Bronchial epithelial cell (primary cell): Measurements from ENCODE around the gene GGT7. TPM values are rescaled to one million over a fixed set of nuclear protein-coding genes. Genes with fewer than 3 reads are reported as not detected.

ENCODE experiments used
- DNase-seq: peaks from one replicate; pipeline ENCODE4 v3.0.0-alpha.2; 2010; ENCODE audit warnings: low read depth
- FAIRE-seq: peaks from 2 replicates; lab custom pipeline; 2011; peaks lifted over from hg19 to GRCh38; lab: Jason Lieb, UNC
- H3K27me3 ChIP-seq: 2 replicates; pipeline ENCODE4 v1.5.1; 2011; ENCODE audit warnings: low read length; ENCODE audit not compliant: control insufficient read depth, insufficient read depth
- H3K36me3 ChIP-seq: 2 replicates; pipeline ENCODE4 v1.5.1; 2011; ENCODE audit warnings: low read length; ENCODE audit not compliant: control insufficient read depth, insufficient read depth
- H3K4me3 ChIP-seq: 2 replicates; pipeline ENCODE4 v1.5.1; 2011; ENCODE audit warnings: mild to moderate bottlenecking, low read depth, low read length, control low read depth
- CTCF ChIP-seq: IDR thresholded peaks from 2 replicates; pipeline ENCODE4 v1.5.1; 2011; ENCODE audit warnings: mild to moderate bottlenecking, moderate library complexity, low read length, control low read depth, inconsistent platforms; ENCODE audit not compliant: insufficient read depth, severe bottlenecking
- total RNA-seq: library from RNA; depleted of rRNA; stranded (reverse); fragments of >200 nt; gene quantifications from 2 replicates; pipeline ENCODE4 v1.2.1, GENCODE V29; 2014

The GGT7 gene
- total RNA-seq, 1 donor from 2014 or later, result 1.6 TPM

GRCh38 chr20:34848597-34848996 lies 24.1 kb downstream of the GGT7 start:
- DNase-seq (no peak), FAIRE-seq (no peak)
- Histone ChIP-seq H3K27me3 (no peaks in the 10 kb centered on the region), H3K4me3 (no peak overlapping the region), H3K36me3 (no peaks in the 10 kb centered on the region)
- TF ChIP-seq CTCF, result no peak

GRCh38 chr20:34843421-34843820 lies 29.2 kb downstream of the GGT7 start:
- no peaks in the 10 kb centered on the region for H3K36me3 ChIP-seq
- H3K4me3 ChIP-seq, result no peak overlapping the region
- no peak for FAIRE-seq
- DNase-seq, result no peak
- H3K27me3 ChIP-seq, result peaks cover 1% of the 10 kb centered on the region
- TF ChIP-seq CTCF, result no peak

- FAIRE-seq, result no peak
- Histone ChIP-seq H3K4me3 (no peak overlapping the region), H3K36me3 (no peaks in the 10 kb centered on the region), H3K27me3 (peaks cover 1% of the 10 kb centered on the region)
- no peak for TF ChIP-seq CTCF
- DNase-seq, result no peak
Observed at GRCh38 chr20:34842143-34842542, 30.5 kb downstream of the GGT7 start.

GRCh38 chr20:34834459-34834893 lies 38.2 kb downstream of the GGT7 start:
- Histone ChIP-seq H3K27me3 (peaks cover 6% of the 10 kb centered on the region), H3K36me3 (no peaks in the 10 kb centered on the region), H3K4me3 (no peak overlapping the region)
- TF ChIP-seq CTCF, result peak; percentile 14
- DNase-seq (peak; percentile 54), FAIRE-seq (no peak)

GRCh38 chr20:34831936-34832335 lies 40.7 kb downstream of the GGT7 start:
- no peaks in the 10 kb centered on the region for H3K36me3 ChIP-seq
- peaks cover 6% of the 10 kb centered on the region for H3K27me3 ChIP-seq
- FAIRE-seq, result no peak
- no peak for DNase-seq
- no peak for TF ChIP-seq CTCF
- no peak overlapping the region for H3K4me3 ChIP-seq

GRCh38 chr20:34829191-34829590 lies 43.5 kb downstream of the GGT7 start:
- FAIRE-seq, result no peak
- Histone ChIP-seq H3K27me3 (peaks cover 6% of the 10 kb centered on the region), H3K4me3 (no peak overlapping the region), H3K36me3 (no peaks in the 10 kb centered on the region)
- DNase-seq, result no peak
- no peak for TF ChIP-seq CTCF
